ENCODE data around the gene TIMM13. TPM values are rescaled to one million over a fixed set of nuclear protein-coding genes. Genes with fewer than 3 reads are reported as not detected.

TIMM13 gene
- total and polyA plus RNA-seq, 9 of the 15 experiments (the other 6 are each of a cell fraction or from before 2014, with no cell fraction given), result 17.6 to 215 (median 71.8) TPM

DNA sequence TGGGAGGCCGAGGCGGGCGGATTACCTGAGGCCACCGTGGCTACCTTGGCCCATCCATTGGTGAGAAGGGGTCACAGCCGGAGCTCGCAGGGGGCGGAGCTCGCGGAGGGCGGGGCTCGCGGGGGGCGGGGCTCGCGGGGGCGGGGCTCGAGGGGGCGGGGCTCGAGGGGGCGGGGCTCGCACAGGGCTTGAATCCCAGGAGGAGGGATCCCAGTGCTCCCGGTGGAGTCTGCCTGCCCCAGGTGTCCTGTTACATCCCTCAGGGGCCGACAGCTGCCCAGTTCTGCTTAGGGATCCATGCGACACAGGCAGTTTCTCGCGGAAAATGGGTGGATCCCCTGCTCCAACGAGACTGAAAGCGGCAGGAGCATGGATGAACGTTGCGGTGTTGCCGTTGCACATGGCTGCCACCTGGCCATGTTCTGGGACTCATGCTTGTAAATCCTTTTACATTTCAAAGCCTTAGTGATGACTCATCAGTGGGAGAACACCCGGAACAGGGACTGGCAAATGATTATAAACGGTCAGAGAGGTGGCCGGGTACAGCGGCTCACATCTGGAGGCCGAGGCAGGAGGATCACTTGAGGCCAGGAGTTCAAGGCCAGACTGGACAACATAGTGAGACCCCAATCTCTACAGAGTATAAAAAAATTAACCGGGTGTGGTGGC is 42.2 kb downstream of the TIMM13 start (continued):
- TF ChIP-seq, protein P1, sequence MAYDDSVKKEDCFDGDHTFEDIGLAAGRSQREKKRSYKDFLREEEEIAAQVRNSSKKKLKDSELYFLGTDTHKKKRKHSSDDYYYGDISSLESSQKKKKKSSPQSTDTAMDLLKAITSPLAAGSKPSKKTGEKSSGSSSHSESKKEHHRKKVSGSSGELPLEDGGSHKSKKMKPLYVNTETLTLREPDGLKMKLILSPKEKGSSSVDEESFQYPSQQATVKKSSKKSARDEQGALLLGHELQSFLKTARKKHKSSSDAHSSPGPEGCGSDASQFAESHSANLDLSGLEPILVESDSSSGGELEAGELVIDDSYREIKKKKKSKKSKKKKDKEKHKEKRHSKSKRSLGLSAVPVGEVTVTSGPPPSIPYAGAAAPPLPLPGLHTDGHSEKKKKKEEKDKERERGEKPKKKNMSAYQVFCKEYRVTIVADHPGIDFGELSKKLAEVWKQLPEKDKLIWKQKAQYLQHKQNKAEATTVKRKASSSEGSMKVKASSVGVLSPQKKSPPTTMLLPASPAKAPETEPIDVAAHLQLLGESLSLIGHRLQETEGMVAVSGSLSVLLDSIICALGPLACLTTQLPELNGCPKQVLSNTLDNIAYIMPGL (CRISPR knock-in tag; IDR thresholded peaks at IDR 0.05), result no peak
- TF ChIP-seq NFE2 (IDR thresholded peaks at IDR 0.05; ENCODE audit: low read depth) (peak; percentile 43; the same call in 1 of the 2 replicates), NR2C2 (CRISPR knock-in tag; IDR thresholded peaks at IDR 0.05) (peak; percentile 51; the same call in 1 of the 2 replicates), NR2C2 (tag; IDR thresholded peaks at IDR 0.05) (no peak), ZKSCAN1 (IDR thresholded peaks at IDR 0.05; ENCODE audit: low read depth, low read length) (no peak), C11orf30 (IDR thresholded peaks at IDR 0.05; ENCODE audit: low read depth) (peak; percentile 80), NFE2L1 (tag; IDR thresholded peaks at IDR 0.05; ENCODE audit: borderline replicate concordance, low read depth) (no peak), MYC (IDR thresholded peaks at IDR 0.05; ENCODE audit: low read depth, low read length) (peak; percentile 93), MYC (CRISPR knock-in tag; IDR thresholded peaks at IDR 0.05; ENCODE audit: borderline replicate concordance, low read depth) (0 out of 2 replicates have a peak, but pooled peaks have one; percentile 29), ZFP36 (IDR thresholded peaks at IDR 0.05; ENCODE audit: low read depth, low read length, partially characterized antibody) (peak; percentile 48), MITF (IDR thresholded peaks at IDR 0.05) (no peak), CEBPB (tag; IDR thresholded peaks at IDR 0.05) (no peak), GTF2A2 (tag; IDR thresholded peaks at IDR 0.05) (no peak), TRIM25 (IDR thresholded peaks at IDR 0.05; ENCODE audit: borderline replicate concordance) (peak; percentile 55; the same call in 1 of the 2 replicates), NFRKB (IDR thresholded peaks at IDR 0.05; ENCODE audit: low read depth) (peak; percentile 64; the same call in 1 of the 2 replicates), CTBP1 (IDR thresholded peaks at IDR 0.05; ENCODE audit: borderline replicate concordance) (peak; percentile 75; the same call in 1 of the 2 replicates), HDAC2 (IDR thresholded peaks at IDR 0.05) (peak; percentile 95), ETV6 (IDR thresholded peaks at IDR 0.05; ENCODE audit: borderline replicate concordance in 1 of 2, low read depth in 2 of 2, low read length in 1 of 2) (no peak), ETV6 (CRISPR knock-in tag; IDR thresholded peaks at IDR 0.05; ENCODE audit: borderline replicate concordance) (no peak), ZNF197 (CRISPR knock-in tag; IDR thresholded peaks at IDR 0.05; ENCODE audit: low read depth) (no peak)
- TF ChIP-seq, protein P2, sequence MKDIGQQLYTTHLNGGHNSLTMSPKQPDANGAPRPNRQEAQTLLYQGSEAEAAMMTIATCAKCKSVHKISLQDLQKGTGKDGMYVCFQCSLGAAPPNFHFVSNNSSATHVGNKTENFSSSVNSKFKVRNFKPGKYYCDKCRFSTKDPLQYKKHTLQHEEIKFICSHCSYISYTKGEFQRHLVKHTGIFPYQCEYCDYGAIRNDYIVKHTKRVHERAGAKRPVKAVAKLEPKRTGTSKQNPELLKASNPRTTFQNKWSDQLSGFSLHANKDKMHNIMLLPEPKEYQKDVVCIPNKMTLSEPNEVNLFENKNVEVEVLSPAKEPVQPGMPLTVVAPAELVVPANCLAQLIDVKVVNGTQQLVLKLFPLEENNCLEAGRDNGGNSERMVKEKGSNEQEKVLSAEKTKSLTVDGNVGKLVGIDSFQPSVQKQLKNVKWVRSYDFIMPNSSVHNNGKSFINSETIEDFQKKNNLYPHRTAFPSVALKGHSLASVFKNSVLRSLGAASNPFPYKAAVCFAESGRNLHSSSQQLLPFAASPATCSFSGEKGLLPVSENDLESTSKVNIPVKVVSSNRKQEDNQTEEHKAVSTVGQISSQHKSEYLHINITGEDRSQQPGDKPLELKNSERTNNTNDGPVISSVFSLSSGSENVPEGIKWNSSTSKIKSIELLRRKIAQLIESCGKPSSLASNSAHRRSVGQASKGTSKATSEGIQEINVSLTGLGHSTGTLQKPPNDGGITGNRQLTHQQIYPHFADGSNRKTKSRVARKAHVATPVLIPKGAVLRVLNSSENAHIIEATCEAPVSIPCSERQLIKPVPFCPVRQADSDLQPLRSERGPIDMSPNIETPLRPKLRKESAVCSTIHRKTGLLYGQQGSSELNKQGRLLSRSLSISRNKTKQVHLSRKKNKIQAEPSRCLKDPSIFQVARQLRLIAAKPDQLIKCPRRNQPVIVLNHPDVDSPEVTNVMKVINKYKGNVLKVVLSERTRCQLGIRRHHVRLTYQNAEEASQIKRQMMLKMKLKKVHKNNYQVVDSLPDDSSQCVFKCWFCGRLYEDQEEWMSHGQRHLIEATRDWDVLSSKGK (CRISPR knock-in tag; IDR thresholded peaks at IDR 0.05), result no peak

Measured in K562 (cell line).